ENCODE results near the gene LTA.

LTA gene

GRCh38 chr6:31622684-31623091 lies 50.6 kb downstream of the LTA start:
- Histone ChIP-seq H3K27ac (ENCODE audit: extremely low read depth, low read depth, low read length) (peak overlapping the region; percentile 99), H3K36me3 (ENCODE audit: control insufficient read depth in 2 of 2, insufficient read depth in 1 of 2, low read length in 2 of 2) (peaks cover 45 to 65% of the 10 kb centered on the region in 2 experiments), H3K4me1 (ENCODE audit: control insufficient read depth, insufficient read depth, low read length) (peaks cover 7% of the 10 kb centered on the region; the same call in 1 of the 2 replicates), H3K4me3 (ENCODE audit: low read depth, low read length) (peak overlapping the region; percentile 97; the same call in 1 of the 2 replicates), H3K9me3 (ENCODE audit: control insufficient read depth, insufficient read depth, low read depth, low read length) (no peaks in the 10 kb centered on the region)
- ChIA-PET CTCF (interaction anchor here (0.7 to 1.4 kb wide), 5 partner anchors 11 to 78 kb away, joined by 3 to 7 read pairs (median 5); partner anchors contain the start of gene ATP6V1G2), POLR2A (interaction anchor here (0.7 to 9.7 kb wide), 15 partner anchors 13 to 1332 kb away, joined by 3 to 123 read pairs (median 4); partner anchors contain the start of genes ATP6V1G2, BAG6, DDX39B and GPANK1)
- no peak for TF ChIP-seq REPIN1 (tag by site-specific recombination; IDR thresholded peaks at IDR 0.05; ENCODE audit: low read depth)
- no peak for TF ChIP-seq FEZF1 (tag by site-specific recombination; IDR thresholded peaks at IDR 0.05)
- no peak for TF ChIP-seq ZBTB7A (tag by site-specific recombination; IDR thresholded peaks at IDR 0.05; ENCODE audit: low read depth)
- no peak for TF ChIP-seq SETDB1 (IDR thresholded peaks at IDR 0.05; ENCODE audit: insufficient read length, low read length)
- no peak for TF ChIP-seq ZBTB17 (tag by site-specific recombination; IDR thresholded peaks at IDR 0.05)
